SW 1271 (cell line): ENCODE measurements around the gene NBEAL2.

Experiments used
- DNase-seq, 2 experiments: peaks; one replicate each; lab custom pipeline; 2025; lab: John Stamatoyannopoulos, UW

Gene NBEAL2

DNA sequence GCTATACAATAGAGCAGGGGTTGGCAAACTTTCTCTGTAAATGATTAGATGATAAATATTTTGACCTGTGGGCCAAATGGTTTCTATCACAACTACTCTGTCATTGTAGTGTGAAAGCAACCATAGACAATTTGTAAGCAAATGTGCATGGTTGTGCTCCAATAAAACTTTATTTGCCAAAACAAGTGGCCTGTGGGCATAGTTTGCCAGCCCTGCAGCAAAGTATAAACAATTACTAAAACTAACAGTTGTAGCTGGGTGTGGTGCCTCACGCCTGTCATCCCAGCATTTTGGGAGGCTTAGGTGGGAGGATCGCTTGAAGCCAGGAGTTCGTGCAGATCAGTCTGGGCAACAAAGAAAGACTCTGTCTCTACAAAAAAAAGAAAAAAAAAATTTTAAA lies 61.6 kb downstream of the NBEAL2 start:
- no peak for DNase-seq

DNA sequence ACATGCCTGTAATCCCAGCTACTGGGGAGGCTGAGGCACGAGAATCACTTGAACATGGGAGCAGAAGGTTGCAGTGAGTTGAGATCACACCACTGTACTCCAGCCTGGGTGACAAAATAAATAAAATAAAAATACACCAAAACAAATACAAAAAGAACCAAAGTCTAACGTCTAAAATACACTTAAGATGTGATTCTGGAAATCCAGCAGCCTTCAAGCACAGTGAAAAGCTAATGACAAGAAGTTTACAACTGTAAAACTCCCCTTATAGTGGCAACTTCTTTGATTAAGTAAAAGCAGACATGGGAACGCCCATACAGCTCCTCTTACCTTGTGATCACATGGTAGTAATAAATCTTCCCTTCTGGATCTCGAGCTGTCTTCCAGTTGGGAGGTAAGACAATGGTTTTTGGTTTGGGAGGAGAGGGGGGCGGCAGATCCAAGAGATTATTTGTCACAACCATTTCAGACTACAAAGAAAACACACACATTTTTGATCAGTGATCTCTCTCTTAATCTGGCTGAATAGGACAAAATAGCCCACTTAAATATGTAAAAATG lies 62.8 kb downstream of the NBEAL2 start:
- no peak for DNase-seq

DNA sequence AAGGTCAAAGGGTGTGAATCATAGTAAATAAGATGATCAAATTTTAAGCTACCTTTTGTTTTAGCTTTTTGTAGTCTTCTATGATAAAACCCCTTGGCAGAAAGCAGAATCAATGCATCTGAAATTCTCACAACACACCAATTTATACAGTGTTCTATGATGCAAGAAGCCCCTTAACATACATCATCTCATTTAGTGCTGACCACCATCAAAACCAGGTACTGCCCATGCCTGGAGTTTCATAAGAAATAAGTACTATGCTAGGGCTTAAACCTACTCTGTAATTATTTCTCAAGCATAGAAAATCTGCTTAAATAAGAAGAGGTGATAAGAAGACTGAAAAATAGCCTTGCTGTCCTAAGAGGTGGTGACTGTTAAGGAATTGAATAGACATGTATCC lies 67.6 kb downstream of the NBEAL2 start:
- no peak for DNase-seq

DNA sequence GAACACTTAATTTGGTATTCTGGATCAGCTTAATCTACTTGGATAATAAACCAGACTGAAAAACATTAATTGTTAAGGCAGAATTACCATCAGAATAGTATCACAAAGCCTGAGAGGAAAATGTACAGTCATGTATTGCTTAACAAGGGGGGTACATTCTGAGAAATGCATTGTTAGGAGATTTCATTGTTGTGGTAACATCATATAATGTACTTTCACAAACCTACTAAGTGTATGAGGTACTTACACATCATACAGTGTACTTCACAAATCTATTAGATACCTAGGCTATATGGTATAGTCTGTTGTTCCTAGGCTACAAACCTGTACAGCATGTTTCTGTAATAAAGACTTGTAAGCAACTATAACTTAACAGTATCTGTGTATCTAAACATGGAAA lies 68.2 kb downstream of the NBEAL2 start:
- no peak for DNase-seq

DNA sequence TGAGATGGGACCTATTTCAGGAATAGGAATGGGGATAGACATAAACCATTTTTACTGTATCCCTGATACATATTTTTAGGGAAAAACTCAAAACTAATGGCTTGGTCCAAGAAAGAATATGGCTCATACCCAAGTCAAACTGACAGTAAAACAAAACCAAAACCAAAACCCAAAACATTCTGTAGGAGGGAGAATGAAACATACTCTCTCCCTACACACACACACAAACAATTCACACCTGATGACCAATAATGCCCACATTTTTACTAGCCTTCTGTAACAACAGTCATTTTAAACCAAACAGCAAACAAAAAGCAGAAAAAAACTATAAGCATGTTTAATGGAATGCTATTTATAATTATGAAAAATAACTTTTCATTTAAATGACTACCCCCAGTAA lies 74.9 kb downstream of the NBEAL2 start:
- no peak for DNase-seq

DNA sequence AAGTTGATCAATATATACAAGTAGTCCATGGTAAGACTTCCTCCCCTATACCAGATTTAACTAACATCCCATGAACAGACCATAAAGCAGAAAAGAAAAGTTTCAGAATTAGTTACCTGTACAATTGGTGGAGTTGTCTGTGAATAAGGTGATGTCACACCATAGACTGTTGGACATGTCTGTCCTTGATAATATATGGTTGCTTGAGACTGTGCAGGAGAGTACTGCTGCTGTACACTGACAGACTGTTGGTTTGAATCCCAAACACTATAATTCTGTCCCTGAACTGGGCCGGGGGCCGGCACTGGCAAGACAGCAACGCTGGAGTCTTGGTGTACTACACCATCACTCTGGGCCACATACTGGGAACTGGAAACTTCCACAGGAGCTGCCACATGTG lies 77.2 kb downstream of the NBEAL2 start:
- no peak for DNase-seq

DNA sequence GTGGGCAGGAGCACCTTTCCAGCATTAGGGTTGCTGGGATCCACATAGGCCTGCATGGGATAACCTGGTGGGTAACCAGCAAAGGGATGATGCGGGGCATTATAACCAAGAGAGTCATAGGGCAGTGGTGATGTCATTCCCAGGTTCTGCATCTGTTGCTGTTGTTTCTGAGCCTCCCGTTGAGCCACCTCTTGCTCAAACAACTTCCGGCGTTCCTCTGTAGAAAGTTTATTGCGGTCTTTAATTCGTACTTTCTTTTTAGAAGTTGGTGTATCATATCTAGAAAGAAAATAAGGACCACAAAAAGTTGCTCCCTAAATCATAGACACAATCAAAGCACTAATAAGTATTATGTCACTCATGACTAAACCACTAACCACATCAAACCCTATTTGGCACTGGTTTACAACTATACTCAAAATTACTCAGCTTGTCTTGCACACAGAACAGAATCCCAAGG lies 77.8 kb downstream of the NBEAL2 start:
- no peak for DNase-seq
